Transverse colon (tissue), 4 donors: ENCODE results near the gene TM9SF1. TPM values are rescaled to one million over a fixed set of nuclear protein-coding genes. Genes with fewer than 3 reads are reported as not detected.

Experiments used
- DNase-seq: peaks from one replicate; pipeline ENCODE4 v3.0.0-alpha.2; 2019
- H3K27ac ChIP-seq, 4 donors: fragments of 200-600 bp; sonication (generic); 2 replicates each; pipeline ENCODE4 v1.5.1; 2016 to 2018; ENCODE audit warnings: inconsistent platforms in 4 of 4
- H3K27me3 ChIP-seq: fragments of 200-600 bp; sonication (generic); 2 replicates; pipeline ENCODE4 v1.5.1; 2017; ENCODE audit warnings: inconsistent platforms
- H3K36me3 ChIP-seq, 4 donors: fragments of 200-600 bp; sonication (generic); 2 replicates each; pipeline ENCODE4 v1.5.1; 2017 to 2019; ENCODE audit warnings: inconsistent platforms in 4 of 4
- H3K4me1 ChIP-seq, 4 donors: fragments of 200-600 bp; sonication (generic); 2 replicates each; pipeline ENCODE4 v1.5.1; 2017 to 2020; ENCODE audit warnings: inconsistent platforms in 4 of 4
- H3K4me3 ChIP-seq, 4 donors: fragments of 200-600 bp; sonication (generic); 1 replicate in 1 of 4; 2 replicates in 3 of 4; pipeline versions ENCODE4 v1.5.1 to v1.6.1; 2017 to 2019; ENCODE audit warnings: inconsistent platforms in 4 of 4
- H3K9me3 ChIP-seq, 2 donors: fragments of 200-600 bp; sonication (generic); 2 replicates each; pipeline ENCODE4 v1.5.1; 2017 to 2019; ENCODE audit warnings: inconsistent platforms in 2 of 2
- EP300 ChIP-seq: sonication (generic); formaldehyde crosslinking; IDR thresholded peaks from one replicate; pipeline ENCODE4 v1.6.1; 2017; ENCODE audit warnings: antibody characterized with exemption, low read depth
- POLR2A ChIP-seq: fragments of 450-650 bp; IDR thresholded peaks from one replicate; pipeline ENCODE4 v1.6.1; 2016; ENCODE audit warnings: antibody characterized with exemption, mild to moderate bottlenecking, moderate library complexity
- POLR2AphosphoS5 ChIP-seq, 3 donors: sonication (generic); formaldehyde crosslinking; IDR thresholded peaks; one replicate each; pipeline ENCODE4 v1.6.1; 2016; ENCODE audit warnings: antibody characterized with exemption in 3 of 3
- WGBS, 2 donors: methylation state at CpG; one replicate each; pipeline ENCODE4 v1.1.5; 2018; ENCODE audit warnings: low coverage in 1 of 2; 5-methylcytosine and 5-hydroxymethylcytosine counted together
- in situ Hi-C, 4 donors: fragments of 200-750 bp; cut with MboI; loops; one replicate each; pipeline versions ENCODE4 v1.15.0 to v1.15.1; 2017; ENCODE audit warnings: low sequenced_read_pairs in 3 of 4, low pct_ligation_motif_present in 1 of 4, low pct_unique_long_range_greater_than_20kb in 1 of 4
- intact Hi-C: fragments of 100-400 bp; cut with DNase I; formaldehyde crosslinking; loops from one replicate; pipeline ENCODE4 v1.15.1; 2023; ENCODE audit warnings: low total_unique reads
- total RNA-seq, 4 donors: library from RNA; depleted of rRNA; stranded (reverse); fragments of >200 nt; gene quantifications; one replicate each; pipeline ENCODE4 v1.1.0, GENCODE V29; 2016
- TF ChIP-seq, protein P1 (sequence below), 5 experiments: fragments of 200-600 bp in 3 of 5; fragments of 450-650 bp in 2 of 5; sonication (generic) in 3 of 5; IDR thresholded peaks; 1 replicate in 2 of 5; 2 replicates in 3 of 5; pipeline ENCODE4 v1.5.1; 2016 to 2017; ENCODE audit warnings: antibody characterized with exemption in 5 of 5, inconsistent platforms in 3 of 5, mild to moderate bottlenecking in 2 of 5, moderate library complexity in 1 of 5

Gene TM9SF1
- total RNA-seq, 4 donors from 2014 or later = 32.9 to 127 (median 63.9) TPM

DNA sequence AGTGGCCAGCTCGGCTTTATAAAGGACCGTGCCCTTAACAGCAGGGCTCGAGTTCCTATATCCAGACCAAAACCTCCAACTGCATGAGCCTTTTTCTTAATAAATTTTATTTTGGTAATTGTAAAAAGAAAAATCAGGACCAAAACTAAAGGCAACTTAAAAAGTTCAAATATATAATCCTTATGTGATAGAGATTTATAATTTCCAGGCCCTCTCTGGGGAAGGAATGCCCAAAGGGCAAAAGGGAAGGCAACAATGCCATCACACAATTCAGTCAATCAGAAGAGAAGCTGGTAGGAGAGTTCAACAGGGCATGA is 6.2 kb downstream of the TM9SF1 start:
- TF ChIP-seq POLR2A = no peak
- TF ChIP-seq EP300 = no peak
- TF ChIP-seq, protein P1, sequence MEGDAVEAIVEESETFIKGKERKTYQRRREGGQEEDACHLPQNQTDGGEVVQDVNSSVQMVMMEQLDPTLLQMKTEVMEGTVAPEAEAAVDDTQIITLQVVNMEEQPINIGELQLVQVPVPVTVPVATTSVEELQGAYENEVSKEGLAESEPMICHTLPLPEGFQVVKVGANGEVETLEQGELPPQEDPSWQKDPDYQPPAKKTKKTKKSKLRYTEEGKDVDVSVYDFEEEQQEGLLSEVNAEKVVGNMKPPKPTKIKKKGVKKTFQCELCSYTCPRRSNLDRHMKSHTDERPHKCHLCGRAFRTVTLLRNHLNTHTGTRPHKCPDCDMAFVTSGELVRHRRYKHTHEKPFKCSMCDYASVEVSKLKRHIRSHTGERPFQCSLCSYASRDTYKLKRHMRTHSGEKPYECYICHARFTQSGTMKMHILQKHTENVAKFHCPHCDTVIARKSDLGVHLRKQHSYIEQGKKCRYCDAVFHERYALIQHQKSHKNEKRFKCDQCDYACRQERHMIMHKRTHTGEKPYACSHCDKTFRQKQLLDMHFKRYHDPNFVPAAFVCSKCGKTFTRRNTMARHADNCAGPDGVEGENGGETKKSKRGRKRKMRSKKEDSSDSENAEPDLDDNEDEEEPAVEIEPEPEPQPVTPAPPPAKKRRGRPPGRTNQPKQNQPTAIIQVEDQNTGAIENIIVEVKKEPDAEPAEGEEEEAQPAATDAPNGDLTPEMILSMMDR (IDR thresholded peaks at IDR 0.05) = no peak
- TF ChIP-seq POLR2AphosphoS5 (IDR thresholded peaks at IDR 0.05) = no peak
- peaks cover 12 to 21% (median 12%) of the 10 kb centered on the region in 4 donors for H3K4me1 ChIP-seq

DNA sequence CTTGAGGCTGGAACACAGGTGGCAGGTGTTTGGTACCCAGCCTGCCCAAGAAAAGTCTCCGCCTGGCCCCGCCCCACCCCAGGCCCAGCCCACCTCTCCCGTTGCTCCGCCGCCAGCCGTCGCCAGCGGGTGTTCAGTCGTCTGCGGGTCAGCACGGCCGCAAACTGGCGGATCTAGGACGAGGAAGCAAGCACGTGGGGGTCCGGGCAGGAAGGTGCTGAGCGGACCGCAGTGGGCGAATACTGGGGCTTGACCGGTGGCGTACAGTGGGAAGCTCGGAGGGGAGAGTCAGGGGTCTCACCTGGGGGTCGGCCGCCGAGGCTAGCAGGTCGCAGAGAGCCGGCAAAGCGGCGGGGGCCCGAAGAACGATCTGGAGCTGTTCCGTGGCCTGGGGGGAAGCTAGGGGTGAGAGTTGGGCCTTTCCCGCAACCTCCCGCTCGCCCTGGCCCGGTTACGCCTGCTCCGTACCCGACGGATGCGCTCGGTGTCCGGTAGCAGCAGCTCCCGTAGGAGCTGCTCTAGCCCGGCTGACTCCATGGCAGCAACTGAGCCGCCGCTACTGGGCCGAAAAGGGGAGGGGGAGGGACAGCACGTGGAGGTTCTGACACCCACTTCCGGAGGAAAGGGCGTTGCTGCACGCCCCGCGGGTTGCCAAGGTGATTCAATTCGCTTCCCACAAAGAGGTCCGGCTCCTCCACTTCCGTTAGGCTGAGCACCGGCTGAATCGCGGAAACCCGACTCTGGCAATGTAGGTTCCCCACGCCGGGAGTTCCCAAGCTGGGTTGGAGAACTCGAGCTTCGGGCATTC is 6.8 kb downstream of the TM9SF1 start, which contains the start of gene IPO4:
Gene IPO4 (minus strand): TSS at position 566 of the 808 bp plus-strand sequence. CDS start 29 bp downstream, at position 537.
- in situ Hi-C loops = no loop called here
- intact Hi-C loops = no loop called here
- Histone ChIP-seq H3K4me1 (peaks cover 12 to 20% (median 12%) of the 10 kb centered on the region in 4 donors), H3K36me3 (peaks cover 0 to 13% (median 0%) of the 10 kb centered on the region in 4 donors), H3K27ac (peak within 1 kb of the TSS; percentile 74 to 93 (median 82)), H3K9me3 (no peaks in the 10 kb centered on the region), H3K4me3 (peak within 1 kb of the TSS; percentile 52 to 86 (median 72)), H3K27me3 (no peaks in the 10 kb centered on the region)
- TF ChIP-seq, protein P1 (IDR thresholded peaks at IDR 0.05) = no peak
- no peak for TF ChIP-seq EP300
- peak; percentile 63 for TF ChIP-seq POLR2A
- TF ChIP-seq POLR2AphosphoS5 (IDR thresholded peaks at IDR 0.05) = peak; percentile 66 to 72 (median 66)
- peak; percentile 96 for DNase-seq
- 0% methylated on average over 57 of the region's 65 CpGs; no CpG with 5 or more reads in 1 of the 2 donors for WGBS, 2 donors

More for the DNA sequence above, 6.2 kb downstream of the TM9SF1 start:
- 0 to 2% methylated on average over 3 of the region's 3 CpGs for WGBS, 2 donors
- H3K9me3 ChIP-seq = no peaks in the 10 kb centered on the region
- H3K27me3 ChIP-seq = no peaks in the 10 kb centered on the region
- H3K4me3 ChIP-seq = peak overlapping the region in 2 of 4 donors; percentile 67 to 76
- H3K36me3 ChIP-seq = peaks cover 0 to 7% (median 0%) of the 10 kb centered on the region in 4 donors
- peak overlapping the region; percentile 74 to 93 (median 82) for H3K27ac ChIP-seq
- DNase-seq = no peak
- in situ Hi-C loops = no loop called here
- intact Hi-C loops = no loop called here

DNA sequence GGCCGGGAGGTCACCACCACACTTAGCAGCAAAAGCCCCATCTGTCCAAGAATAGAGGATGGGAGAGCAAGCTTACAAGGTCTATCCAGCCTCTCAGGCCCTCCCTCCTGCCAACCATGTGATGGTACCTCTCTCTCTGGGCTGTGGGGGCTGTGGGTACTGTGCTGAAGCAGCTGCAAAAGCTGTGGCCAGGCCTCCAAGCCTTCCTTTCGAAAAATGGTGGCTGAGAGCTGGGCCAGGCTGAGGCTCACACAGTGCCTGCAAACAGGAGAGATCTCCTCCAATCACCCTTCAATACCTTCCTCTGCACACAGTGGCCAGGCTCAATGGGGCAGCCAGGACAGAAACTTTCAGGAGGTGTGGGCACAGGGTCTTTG is 7.7 kb downstream of the TM9SF1 start:
- H3K9me3 ChIP-seq = no peaks in the 10 kb centered on the region
- WGBS, 2 donors = 70% methylated on average over 2 of the region's 2 CpGs; no CpG with 5 or more reads in 1 of the 2 donors
- intact Hi-C loops (no loop called here), in situ Hi-C loops (no loop called here)
- H3K27me3 ChIP-seq = no peaks in the 10 kb centered on the region
- no peak for DNase-seq
- H3K4me1 ChIP-seq = peaks cover 12 to 20% (median 12%) of the 10 kb centered on the region in 4 donors
- peaks cover 0 to 15% (median 0%) of the 10 kb centered on the region in 4 donors for H3K36me3 ChIP-seq
- no peak overlapping the region for H3K4me3 ChIP-seq
- peak overlapping the region in 1 of 4 donors; percentile 74 for H3K27ac ChIP-seq
- TF ChIP-seq EP300 = no peak
- TF ChIP-seq, protein P1 (IDR thresholded peaks at IDR 0.05) = no peak
- TF ChIP-seq POLR2A = no peak
- no peak for TF ChIP-seq POLR2AphosphoS5 (IDR thresholded peaks at IDR 0.05)

DNA sequence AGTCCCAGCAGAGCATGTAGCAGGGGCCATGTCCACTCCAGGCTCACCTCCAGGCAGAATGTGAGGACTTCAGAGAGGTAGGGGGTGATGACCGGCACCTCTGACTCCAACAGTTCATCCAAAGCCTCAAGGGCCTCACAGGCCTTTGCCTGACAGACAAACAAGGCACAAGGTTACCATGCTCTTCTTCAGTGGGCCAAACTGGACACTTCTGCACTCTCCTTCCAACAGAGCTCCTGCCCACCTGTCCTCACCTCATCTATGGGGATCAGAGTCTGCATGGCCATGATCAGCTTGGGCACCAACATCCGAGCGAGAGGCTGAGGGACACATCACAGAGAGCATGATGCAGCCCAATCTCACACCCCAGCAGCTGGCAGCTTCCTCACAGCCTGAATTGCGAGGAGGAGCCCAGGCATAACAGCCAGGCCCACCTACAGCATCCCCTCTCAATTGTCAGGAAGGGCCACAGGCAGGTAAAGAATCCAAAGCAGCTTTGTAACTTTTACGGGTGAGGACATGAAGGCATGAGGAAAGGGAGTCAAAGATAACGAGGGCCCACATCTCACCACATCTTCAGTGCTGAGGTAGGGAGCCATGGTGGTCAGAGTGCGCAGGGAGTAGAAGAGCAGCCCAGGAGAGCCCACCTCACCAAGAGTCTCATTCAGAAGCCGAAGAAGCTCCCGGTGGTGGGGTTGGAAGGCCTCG is 8.3 kb downstream of the TM9SF1 start:
- intact Hi-C loops = no loop called here
- TF ChIP-seq EP300 (no peak), POLR2AphosphoS5 (IDR thresholded peaks at IDR 0.05) (no peak), POLR2A (no peak)
- TF ChIP-seq, protein P1 (IDR thresholded peaks at IDR 0.05) = no peak
- no peaks in the 10 kb centered on the region for H3K9me3 ChIP-seq
- DNase-seq = no peak
- in situ Hi-C loops = no loop called here
- H3K4me3 ChIP-seq = no peak overlapping the region
- H3K4me1 ChIP-seq = peaks cover 12 to 20% (median 12%) of the 10 kb centered on the region in 4 donors
- H3K27ac ChIP-seq = no peak overlapping the region
- 89% methylated on average over 5 to 10 of the region's 10 CpGs for WGBS, 2 donors
- no peaks in the 10 kb centered on the region for H3K27me3 ChIP-seq
- H3K36me3 ChIP-seq = peaks cover 0 to 15% (median 0%) of the 10 kb centered on the region in 4 donors
